H9 (cell line): Measurements from ENCODE around the gene USP3. TPM values are rescaled to one million over a fixed set of nuclear protein-coding genes. Genes with fewer than 3 reads are reported as not detected.

Experiments used
- DNase-seq: peaks from one replicate; pipeline ENCODE4 v3.0.0-alpha.2; 2017
- H2AFZ ChIP-seq: one replicate; pipeline ENCODE4 v1.6.1; 2013; ENCODE audit warnings: mild to moderate bottlenecking, low read length, control low read depth, moderate library complexity
- H2AK5ac ChIP-seq: 2 replicates; pipeline ENCODE4 v1.6.1; 2013; ENCODE audit warnings: low read length, control low read depth, mixed read lengths; ENCODE audit not compliant: insufficient read length
- H2BK120ac ChIP-seq: one replicate; pipeline ENCODE4 v1.6.1; 2013; ENCODE audit warnings: low read depth, mild to moderate bottlenecking, low read length, control low read depth, inconsistent platforms; ENCODE audit not compliant: poor library complexity, severe bottlenecking
- H2BK12ac ChIP-seq: 2 replicates; pipeline ENCODE4 v1.6.1; 2013; ENCODE audit warnings: low read length, control low read depth, mixed read lengths, low read depth; ENCODE audit not compliant: insufficient read length
- H2BK15ac ChIP-seq: 2 replicates; pipeline ENCODE4 v1.6.1; 2013; ENCODE audit warnings: low read depth, low read length, control low read depth
- H2BK20ac ChIP-seq: one replicate; pipeline ENCODE4 v1.6.1; 2013; ENCODE audit warnings: low read depth, mild to moderate bottlenecking, low read length, control low read depth, inconsistent platforms; ENCODE audit not compliant: poor library complexity, severe bottlenecking
- H2BK5ac ChIP-seq: 2 replicates; pipeline ENCODE4 v1.6.1; 2013; ENCODE audit warnings: low read length, control low read depth, mixed read lengths; ENCODE audit not compliant: insufficient read length
- H3K14ac ChIP-seq: 2 replicates; pipeline ENCODE4 v1.6.1; 2013; ENCODE audit warnings: low read length, control low read depth; ENCODE audit not compliant: insufficient read depth
- H3K18ac ChIP-seq: 2 replicates; pipeline ENCODE4 v1.6.1; 2013; ENCODE audit warnings: low read depth, mild to moderate bottlenecking, mixed read lengths, low read length, control low read depth; ENCODE audit not compliant: insufficient read length
- H3K23ac ChIP-seq: 2 replicates; pipeline ENCODE4 v1.6.1; 2013; ENCODE audit warnings: low read length, control low read depth, mixed read lengths, low read depth; ENCODE audit not compliant: insufficient read length
- H3K23me2 ChIP-seq: 2 replicates; pipeline ENCODE4 v1.6.1; 2013; ENCODE audit warnings: low read depth, mild to moderate bottlenecking, mixed read lengths, low read length, control low read depth; ENCODE audit not compliant: insufficient read length, poor library complexity, severe bottlenecking
- H3K27ac ChIP-seq: 2 replicates; pipeline ENCODE4 v1.5.1; 2013; ENCODE audit warnings: low read length, control low read depth, mixed read lengths, low read depth; ENCODE audit not compliant: insufficient read length
- H3K27me3 ChIP-seq: 2 replicates; pipeline ENCODE4 v1.6.1; 2013; ENCODE audit warnings: low read length, control low read depth, inconsistent platforms; ENCODE audit not compliant: insufficient read depth
- H3K4ac ChIP-seq: 2 replicates; pipeline ENCODE4 v1.6.1; 2013; ENCODE audit warnings: low read depth, mild to moderate bottlenecking, control low read depth, inconsistent platforms, low read length, moderate library complexity
- H3K4me1 ChIP-seq: 2 replicates; pipeline ENCODE4 v1.6.1; 2013; ENCODE audit warnings: low read length, control low read depth, inconsistent platforms; ENCODE audit not compliant: insufficient read depth
- H3K4me2 ChIP-seq: 2 replicates; pipeline ENCODE4 v1.6.1; 2013; ENCODE audit warnings: low read length, control low read depth, mixed read lengths; ENCODE audit not compliant: insufficient read length, insufficient read depth
- H3K56ac ChIP-seq: 2 replicates; pipeline ENCODE4 v1.6.1; 2013; ENCODE audit warnings: low read depth, mild to moderate bottlenecking, mixed read lengths, low read length, control low read depth; ENCODE audit not compliant: insufficient read length
- H3K79me1 ChIP-seq: 2 replicates; pipeline ENCODE4 v1.6.1; 2013; ENCODE audit warnings: low read depth, mild to moderate bottlenecking, moderate library complexity, low read length, control low read depth, inconsistent platforms; ENCODE audit not compliant: insufficient read depth, poor library complexity, severe bottlenecking
- H3K79me2 ChIP-seq: 2 replicates; pipeline ENCODE4 v1.6.1; 2013; ENCODE audit warnings: low read length, control low read depth, inconsistent platforms; ENCODE audit not compliant: insufficient read depth
- H3K9ac ChIP-seq: 2 replicates; pipeline ENCODE4 v1.6.1; 2013; ENCODE audit warnings: low read length, control low read depth, mixed read lengths; ENCODE audit not compliant: insufficient read length; ENCODE audit errors: extremely low read depth
- H3K9me3 ChIP-seq: one replicate; pipeline ENCODE4 v1.6.1; 2013; ENCODE audit warnings: low read depth, low read length, inconsistent platforms; ENCODE audit not compliant: control insufficient read depth
- H3T11ph ChIP-seq: one replicate; pipeline ENCODE4 v1.6.1; 2013; ENCODE audit warnings: mild to moderate bottlenecking, low read length, control low read depth, inconsistent platforms
- H4K20me1 ChIP-seq: one replicate; pipeline ENCODE4 v1.6.1; 2013; ENCODE audit not compliant: control insufficient read depth, insufficient read length, insufficient read depth
- H4K5ac ChIP-seq: 2 replicates; pipeline ENCODE4 v1.6.1; 2013; ENCODE audit warnings: low read depth, mild to moderate bottlenecking, mixed read lengths, low read length, control low read depth; ENCODE audit not compliant: insufficient read length
- H4K8ac ChIP-seq: replicated peaks from 2 replicates; pipeline ENCODE4 v1.6.1; 2013; ENCODE audit warnings: low read length, control low read depth, mixed read lengths, low read depth; ENCODE audit not compliant: insufficient read length
- H4K91ac ChIP-seq: 2 replicates; pipeline ENCODE4 v1.6.1; 2013; ENCODE audit warnings: low read depth, mild to moderate bottlenecking, moderate library complexity, mixed read lengths, low read length, control low read depth; ENCODE audit not compliant: insufficient read length
- H3K27ac Mint-ChIP-seq, 3 experiments: 2 replicates in 2 of 3; 3 replicates in 1 of 3; pipeline ENCODE4 v1.8.0; 2020 to 2021; ENCODE audit warnings: mixed read lengths in 3 of 3, mild to moderate bottlenecking in 1 of 3, moderate library complexity in 1 of 3
- H3K27me3 Mint-ChIP-seq: 2 replicates; pipeline ENCODE4 v1.8.0; 2021; ENCODE audit warnings: low read depth, mild to moderate bottlenecking, moderate library complexity, mixed read lengths
- H3K36me3 Mint-ChIP-seq, 3 experiments: 2 replicates in 2 of 3; 3 replicates in 1 of 3; pipeline ENCODE4 v1.8.0; 2020 to 2021; ENCODE audit warnings: low read depth in 3 of 3, mixed read lengths in 3 of 3; ENCODE audit not compliant: insufficient read depth in 1 of 3
- H3K4me1 Mint-ChIP-seq, 2 experiments: 2 replicates each; pipeline ENCODE4 v1.8.0; 2020; ENCODE audit warnings: mixed read lengths in 2 of 2
- H3K4me3 Mint-ChIP-seq, 2 experiments: 2 replicates in 1 of 2; 3 replicates in 1 of 2; pipeline ENCODE4 v1.8.0; 2020 to 2021; ENCODE audit warnings: mild to moderate bottlenecking in 2 of 2, mixed read lengths in 2 of 2, moderate library complexity in 1 of 2
- H3K9me3 Mint-ChIP-seq, 2 experiments: 2 replicates in 1 of 2; 3 replicates in 1 of 2; pipeline ENCODE4 v1.8.0; 2020; ENCODE audit warnings: mild to moderate bottlenecking in 2 of 2, mixed read lengths in 2 of 2, moderate library complexity in 1 of 2
- WGBS: extraction: QIAGEN DNeasy Blood & Tissue Kit; methylation state at CpG from one replicate; pipeline ENCODE4 v1.1.7; 2013; ENCODE audit warnings: missing lambda C conversion rate, low lambda C conversion rate, mixed read lengths; ENCODE audit not compliant: insufficient read length; ENCODE audit errors: extremely low coverage; 5-methylcytosine and 5-hydroxymethylcytosine counted together
- total RNA-seq: library from RNA; stranded (reverse); gene quantifications from 2 replicates; pipeline ENCODE4 v1.2.1, GENCODE V29; 2021
- TF ChIP-seq, protein P1 (sequence below): fragments of 200-600 bp; sonication (generic); conservative IDR thresholded peaks from 3 replicates; pipeline ENCODE4 v1.8.0; 2021; ENCODE audit warnings: antibody characterized with exemption, mild to moderate bottlenecking

The USP3 gene
- total RNA-seq, 1 experiment from 2014 or later, result 14.2 TPM

DNA sequence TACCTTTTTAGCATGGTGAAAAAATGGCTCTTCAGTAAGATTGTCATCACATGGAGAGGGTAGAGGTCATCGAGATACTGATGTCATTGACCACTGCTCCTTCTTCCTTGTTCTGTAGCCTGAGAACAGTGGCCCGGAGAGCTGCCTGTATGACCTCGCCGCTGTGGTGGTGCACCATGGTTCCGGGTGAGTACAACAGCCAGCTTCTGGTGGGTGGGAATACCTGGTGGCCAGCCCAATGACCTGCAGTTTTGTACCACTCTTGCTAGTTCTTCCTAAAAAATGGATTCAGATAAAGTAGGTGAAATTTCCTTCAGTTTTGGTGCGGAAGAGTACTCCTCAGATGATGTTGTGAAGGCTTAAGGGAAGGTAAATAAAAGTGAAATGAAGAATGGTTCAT lies 84.4 kb downstream of the USP3 start:
- Mint-ChIP-seq H3K27me3 (no peaks in the 10 kb centered on the region), H3K4me1 (no peaks in the 10 kb centered on the region), H3K4me3 (no peak overlapping the region), H3K9me3 (no peaks in the 10 kb centered on the region), H3K27ac (no peak overlapping the region), H3K36me3 (peaks cover 17 to 25% (median 23%) of the 10 kb centered on the region in 3 experiments)
- WGBS, result no CpG with 5 or more reads among the region's 6 CpGs
- no peak overlapping the region for H3K23ac ChIP-seq
- no peak overlapping the region for H3K14ac ChIP-seq
- no peak overlapping the region for H2BK5ac ChIP-seq
- H4K20me1 ChIP-seq, result no peaks in the 10 kb centered on the region
- H4K5ac ChIP-seq, result no peak overlapping the region
- H3K23me2 ChIP-seq, result no peaks in the 10 kb centered on the region
- no peak overlapping the region for H3K18ac ChIP-seq
- H4K8ac ChIP-seq, result no peak overlapping the region
- no peak overlapping the region for H4K91ac ChIP-seq
- H3K56ac ChIP-seq, result no peak overlapping the region
- no peak overlapping the region for H2BK120ac ChIP-seq
- H3K27ac ChIP-seq, result no peak overlapping the region
- no peak overlapping the region for H2AK5ac ChIP-seq
- H3T11ph ChIP-seq, result no peak overlapping the region
- H2BK12ac ChIP-seq, result no peak overlapping the region
- DNase-seq, result no peak
- H2BK15ac ChIP-seq, result no peak overlapping the region
- H3K4me2 ChIP-seq, result no peak overlapping the region
- H3K9me3 ChIP-seq, result no peaks in the 10 kb centered on the region
- H3K79me1 ChIP-seq, result no peaks in the 10 kb centered on the region
- TF ChIP-seq, protein P1, sequence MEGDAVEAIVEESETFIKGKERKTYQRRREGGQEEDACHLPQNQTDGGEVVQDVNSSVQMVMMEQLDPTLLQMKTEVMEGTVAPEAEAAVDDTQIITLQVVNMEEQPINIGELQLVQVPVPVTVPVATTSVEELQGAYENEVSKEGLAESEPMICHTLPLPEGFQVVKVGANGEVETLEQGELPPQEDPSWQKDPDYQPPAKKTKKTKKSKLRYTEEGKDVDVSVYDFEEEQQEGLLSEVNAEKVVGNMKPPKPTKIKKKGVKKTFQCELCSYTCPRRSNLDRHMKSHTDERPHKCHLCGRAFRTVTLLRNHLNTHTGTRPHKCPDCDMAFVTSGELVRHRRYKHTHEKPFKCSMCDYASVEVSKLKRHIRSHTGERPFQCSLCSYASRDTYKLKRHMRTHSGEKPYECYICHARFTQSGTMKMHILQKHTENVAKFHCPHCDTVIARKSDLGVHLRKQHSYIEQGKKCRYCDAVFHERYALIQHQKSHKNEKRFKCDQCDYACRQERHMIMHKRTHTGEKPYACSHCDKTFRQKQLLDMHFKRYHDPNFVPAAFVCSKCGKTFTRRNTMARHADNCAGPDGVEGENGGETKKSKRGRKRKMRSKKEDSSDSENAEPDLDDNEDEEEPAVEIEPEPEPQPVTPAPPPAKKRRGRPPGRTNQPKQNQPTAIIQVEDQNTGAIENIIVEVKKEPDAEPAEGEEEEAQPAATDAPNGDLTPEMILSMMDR, result no peak
- H3K4me1 ChIP-seq, result no peaks in the 10 kb centered on the region
- H3K79me2 ChIP-seq, result no peaks in the 10 kb centered on the region
- no peaks in the 10 kb centered on the region for H3K27me3 ChIP-seq
- H3K4ac ChIP-seq, result no peak overlapping the region
- no peak overlapping the region for H2AFZ ChIP-seq
- no peak overlapping the region for H2BK20ac ChIP-seq
- H3K9ac ChIP-seq, result no peak overlapping the region
